Testis (tissue), 3 donors: ENCODE data around the gene SUSD6. TPM values are rescaled to one million over a fixed set of nuclear protein-coding genes. Genes with fewer than 3 reads are reported as not detected.
A peak's percentile ranks its signal among the peaks of the same experiment; 100 is the strongest.

Experiments
- DNase-seq: peaks from one replicate; pipeline ENCODE4 v3.0.0-alpha.2; 2019
- H3K27ac ChIP-seq, 2 donors: fragments of 200-600 bp; sonication (generic); one replicate each; pipeline ENCODE4 v1.5.1; 2019
- H3K27me3 ChIP-seq: fragments of 200-600 bp; sonication (generic); one replicate; pipeline ENCODE4 v1.5.1; 2019
- H3K36me3 ChIP-seq: fragments of 200-600 bp; sonication (generic); one replicate; pipeline ENCODE4 v1.5.1; 2017; ENCODE audit warnings: low read depth; ENCODE audit errors: missing control alignments
- H3K4me1 ChIP-seq: fragments of 200-600 bp; sonication (generic); one replicate; pipeline ENCODE4 v1.5.1; 2019
- H3K4me3 ChIP-seq, 2 donors: fragments of 200-600 bp; sonication (generic); one replicate each; pipeline ENCODE4 v1.5.1; 2017 to 2019
- H3K9me3 ChIP-seq: fragments of 200-600 bp; sonication (generic); one replicate; pipeline ENCODE4 v1.5.1; 2017
- CTCF ChIP-seq, 3 experiments: fragments of 450-650 bp in 2 of 3; fragments of 200-600 bp in 1 of 3; sonication (generic) in 1 of 3; IDR thresholded peaks; one replicate each; pipeline ENCODE4 v1.5.1; 2016 to 2019; ENCODE audit warnings: antibody characterized with exemption in 3 of 3, mild to moderate bottlenecking in 2 of 3, moderate library complexity in 1 of 3
- POLR2A ChIP-seq: fragments of 450-650 bp; IDR thresholded peaks from one replicate; pipeline ENCODE4 v1.6.1; 2017; ENCODE audit warnings: antibody characterized with exemption, mild to moderate bottlenecking, moderate library complexity
- WGBS, 2 donors: methylation state at CpG; one replicate each; pipeline ENCODE4 v1.1.5; 2018; 5-methylcytosine and 5-hydroxymethylcytosine counted together
- intact Hi-C: fragments of 100-400 bp; cut with DNase I; formaldehyde crosslinking; loops from one replicate; pipeline ENCODE4 v1.15.1; 2023; ENCODE audit warnings: low total_unique reads
- polyA plus RNA-seq: library from polyadenylated mRNA; stranded (reverse); fragments of 350-450 nt; fragmentation: Illumina TruSeq; extraction: RNeasy Lipid Tissue Mini Kit (QIAGEN cat#74804); gene quantifications from one replicate; pipeline ENCODE4 v1.2.3, GENCODE V29; 2014; ENCODE audit warnings: low read depth, low replicate concordance; ENCODE audit not compliant: insufficient read depth
- total RNA-seq, 2 donors: library from RNA; depleted of rRNA; stranded (reverse); fragments of >200 nt; gene quantifications; one replicate each; pipeline ENCODE4 v1.2.3, GENCODE V29; 2016

The SUSD6 gene
- total and polyA plus RNA-seq, 3 donors from 2014 or later: 27.7 to 39.5 (median 38.7) TPM

GRCh38 chr14:69606258-69607184 lies 4.9 kb upstream of the SUSD6 start:
- intact Hi-C loops: no loop called here

DNA sequence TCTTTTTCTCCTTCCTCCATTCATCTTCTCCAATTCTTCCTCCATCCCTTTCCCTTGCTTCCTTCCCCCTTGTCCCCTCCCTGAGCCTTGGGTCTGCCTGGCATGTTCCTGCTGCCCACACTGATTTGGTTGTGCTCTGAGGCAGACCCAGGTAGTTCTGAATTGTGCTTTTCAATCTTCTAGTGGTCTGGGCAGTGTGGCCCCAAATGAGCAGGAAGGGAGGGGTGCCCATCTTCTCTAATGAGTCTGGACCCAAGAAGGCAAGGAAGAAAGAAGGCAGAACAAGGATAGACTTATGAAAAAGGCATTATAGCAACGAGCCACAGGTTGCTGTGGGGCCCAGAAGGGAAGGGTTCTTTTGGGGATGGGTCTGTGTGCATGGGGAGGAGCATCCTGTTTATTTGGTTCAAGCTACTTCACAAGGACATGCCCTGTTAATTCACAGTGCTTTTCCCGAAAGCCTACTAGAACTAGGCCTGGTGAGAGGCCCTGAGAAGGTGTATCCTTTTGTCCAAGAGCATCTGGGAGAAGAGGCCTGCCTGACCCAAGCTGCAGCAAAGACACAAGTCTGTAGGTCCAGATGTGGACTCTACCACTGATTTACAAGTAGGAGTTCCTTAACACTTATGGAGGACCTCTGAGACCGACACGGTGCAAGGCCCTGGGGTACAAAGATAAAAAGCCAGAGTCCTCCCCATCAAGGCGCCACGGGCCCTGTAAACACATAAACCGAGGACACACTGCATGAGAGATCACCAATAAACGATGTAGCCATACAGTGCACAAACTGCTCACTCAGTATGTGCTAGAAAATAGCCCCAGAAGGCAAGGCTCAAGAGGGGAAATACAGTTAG lies 1.1 kb upstream of the SUSD6 start:
- DNase-seq: no peak
- H3K9me3 ChIP-seq: no peaks in the 10 kb centered on the region
- peaks cover 31% of the 10 kb centered on the region for H3K4me1 ChIP-seq
- TF ChIP-seq POLR2A: no peak
- no peak for TF ChIP-seq CTCF (IDR thresholded peaks at IDR 0.05)
- H3K27me3 ChIP-seq: no peaks in the 10 kb centered on the region
- H3K36me3 ChIP-seq: no peaks in the 10 kb centered on the region
- 34 to 45% methylated on average over 8 of the region's 8 CpGs for WGBS, 2 donors
- H3K27ac ChIP-seq: peak overlapping the region; percentile 72 to 84
- peak overlapping the region; percentile 84 to 88 for H3K4me3 ChIP-seq
- intact Hi-C loops: no loop called here

More at GRCh38 chr14:69606258-69607184, 4.9 kb upstream of the SUSD6 start:
- Histone ChIP-seq H3K36me3 (no peaks in the 10 kb centered on the region), H3K27me3 (no peaks in the 10 kb centered on the region), H3K9me3 (no peaks in the 10 kb centered on the region), H3K27ac (no peak overlapping the region), H3K4me3 (no peak overlapping the region), H3K4me1 (peaks cover 8% of the 10 kb centered on the region)
- 87 to 94% methylated on average over 5 of the region's 5 CpGs for WGBS, 2 donors
- TF ChIP-seq POLR2A: no peak
- TF ChIP-seq CTCF (IDR thresholded peaks at IDR 0.05): no peak
- no peak for DNase-seq

- DNase-seq: no peak
Measured at GRCh38 chr14:69610874-69611171, 573 bp upstream of the SUSD6 start.

More at GRCh38 chr14:69610874-69611171, 573 bp upstream of the SUSD6 start:
- Histone ChIP-seq H3K9me3 (no peaks in the 10 kb centered on the region), H3K27me3 (no peaks in the 10 kb centered on the region), H3K4me1 (peaks cover 37% of the 10 kb centered on the region), H3K27ac (peak overlapping the region; percentile 72 to 84), H3K36me3 (no peaks in the 10 kb centered on the region), H3K4me3 (peak overlapping the region; percentile 84 to 88)
- intact Hi-C loops: no loop called here
- WGBS, 2 donors: 4 to 6% methylated on average over 8 of the region's 8 CpGs
- no peak for TF ChIP-seq CTCF (IDR thresholded peaks at IDR 0.05)
- TF ChIP-seq POLR2A: no peak
